A549 (cell line): Measurements from ENCODE around the gene LINC00305.

Source experiments
- CBX2 ChIP-seq: fragments of 200-600 bp; sonication (generic); IDR thresholded peaks from 2 replicates; pipeline ENCODE4 v1.6.1; 2016; ENCODE audit warnings: low read depth, mild to moderate bottlenecking, borderline replicate concordance
- CEBPB ChIP-seq, 2 experiments: fragments of >200 bp in 1 of 2; sonication (Bioruptor Twin) in 1 of 2; formaldehyde crosslinking in 1 of 2; IDR thresholded peaks; 2 replicates each; pipeline ENCODE4 v1.6.1; 2012 to 2016
- CTCF ChIP-seq: fragments of >200 bp; sonication (Bioruptor Twin); formaldehyde crosslinking; IDR thresholded peaks from 3 replicates; pipeline ENCODE4 v1.5.1; 2016
- EHMT2 ChIP-seq: fragments of 200-600 bp; sonication (generic); IDR thresholded peaks from 2 replicates; pipeline ENCODE4 v1.6.1; 2016; ENCODE audit warnings: antibody characterized with exemption, low read depth, mild to moderate bottlenecking, moderate library complexity
- EP300 ChIP-seq, 2 experiments: fragments of >200 bp; sonication (Bioruptor Twin); formaldehyde crosslinking; IDR thresholded peaks; 2 replicates in 1 of 2; 3 replicates in 1 of 2; pipeline ENCODE4 v1.6.1; 2016 to 2017
- POLR2A ChIP-seq: IDR thresholded peaks from 2 replicates; pipeline ENCODE4 v1.6.1; 2012; ENCODE audit warnings: mild to moderate bottlenecking, low read length
- POLR2AphosphoS2 ChIP-seq: conservative IDR thresholded peaks from 2 replicates; pipeline ENCODE4 v1.6.1; 2012; ENCODE audit warnings: low read length, improper control_type of control experiment, inconsistent platforms
- RFX5 ChIP-seq: fragments of 450-650 bp; IDR thresholded peaks from 2 replicates; pipeline ENCODE4 v1.7.1; 2014; ENCODE audit warnings: antibody characterized with exemption, mild to moderate bottlenecking, moderate library complexity
- TF ChIP-seq, protein P1 (sequence below): fragments of 450-650 bp; IDR thresholded peaks from 2 replicates; pipeline ENCODE4 v1.6.1; 2014; ENCODE audit warnings: antibody characterized with exemption

DNA sequence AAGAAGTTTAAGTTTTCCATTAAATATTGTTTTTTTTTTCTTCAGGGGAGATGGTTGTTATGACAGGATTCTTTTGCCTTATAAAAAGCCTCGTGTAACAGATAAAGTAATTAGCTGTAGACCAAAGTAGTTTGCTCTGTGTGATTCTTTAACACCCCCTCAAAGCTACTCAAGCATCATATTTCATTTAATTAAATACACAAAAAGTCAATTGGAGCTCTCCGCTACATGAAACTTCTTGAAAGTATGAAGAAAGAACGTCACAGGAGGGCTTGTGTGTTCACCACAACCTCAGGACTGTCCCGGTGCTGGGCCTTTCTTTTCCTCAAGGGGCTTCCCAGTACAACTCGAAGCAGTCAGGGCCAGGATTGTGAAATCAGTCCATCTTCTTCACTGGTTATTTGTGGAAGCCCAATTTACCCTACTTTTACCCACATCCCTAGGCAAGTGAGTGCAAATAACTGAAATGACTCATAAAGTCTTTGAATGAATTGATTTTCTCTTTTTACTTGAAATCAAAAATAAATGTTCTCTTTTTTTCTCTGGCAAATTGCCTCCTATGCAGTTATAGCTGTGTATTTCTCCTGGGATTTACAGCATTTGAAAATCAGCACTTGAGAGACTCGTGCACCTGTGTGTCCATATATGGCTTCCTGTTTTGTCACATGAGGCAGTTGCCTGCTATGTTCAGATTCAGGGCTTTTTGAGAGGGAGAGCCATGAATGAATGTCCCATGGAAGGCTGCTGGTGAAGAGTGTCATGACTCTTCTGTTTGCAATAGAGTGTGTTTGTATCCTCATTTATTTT lies 48.6 kb downstream of the LINC00305 start:
- TF ChIP-seq POLR2AphosphoS2 (no peak), EP300 (IDR thresholded peaks at IDR 0.05) (no peak), CTCF (no peak), CBX2 (no peak), POLR2A (no peak), EHMT2 (no peak), CEBPB (IDR thresholded peaks at IDR 0.05) (no peak), RFX5 (no peak)
- TF ChIP-seq, protein P1, sequence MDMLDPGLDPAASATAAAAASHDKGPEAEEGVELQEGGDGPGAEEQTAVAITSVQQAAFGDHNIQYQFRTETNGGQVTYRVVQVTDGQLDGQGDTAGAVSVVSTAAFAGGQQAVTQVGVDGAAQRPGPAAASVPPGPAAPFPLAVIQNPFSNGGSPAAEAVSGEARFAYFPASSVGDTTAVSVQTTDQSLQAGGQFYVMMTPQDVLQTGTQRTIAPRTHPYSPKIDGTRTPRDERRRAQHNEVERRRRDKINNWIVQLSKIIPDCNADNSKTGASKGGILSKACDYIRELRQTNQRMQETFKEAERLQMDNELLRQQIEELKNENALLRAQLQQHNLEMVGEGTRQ, result no peak
